Brain microvascular endothelial cell (primary cell): ENCODE measurements around the gene STAT3.

Source experiments
- DNase-seq: peaks from one replicate; pipeline ENCODE4 v3.0.0-alpha.2; 2020
- H3K27ac ChIP-seq: fragments of 250-450 bp; sonication (Bioruptor Pico); 2 replicates; pipeline ENCODE4 v1.5.1; 2020; ENCODE audit warnings: mild to moderate bottlenecking, moderate library complexity
- H3K27me3 ChIP-seq: fragments of 250-450 bp; sonication (Bioruptor Pico); replicated peaks from 2 replicates; pipeline ENCODE4 v1.5.1; 2020; ENCODE audit warnings: mild to moderate bottlenecking
- H3K36me3 ChIP-seq: fragments of 250-450 bp; sonication (Bioruptor Pico); replicated peaks from 2 replicates; pipeline ENCODE4 v1.5.1; 2020; ENCODE audit warnings: mild to moderate bottlenecking
- H3K4me3 ChIP-seq: 2 replicates; pipeline ENCODE4 v1.5.1; 2011; ENCODE audit warnings: low read depth, mild to moderate bottlenecking, control low read depth, low read length, moderate library complexity
- in situ Hi-C: cut with HindIII; loops from 2 replicates; pipeline ENCODE4 v1.10.0; 2017; ENCODE audit warnings: low sequenced_read_pairs, low pct_ligation_motif_present
- TF ChIP-seq, protein P1 (sequence below): IDR thresholded peaks from 2 replicates; pipeline ENCODE4 v1.5.1; 2011; ENCODE audit warnings: low read depth, mild to moderate bottlenecking, moderate library complexity, low read length, control low read depth, inconsistent platforms; ENCODE audit errors: missing control alignments

STAT3 gene

DNA sequence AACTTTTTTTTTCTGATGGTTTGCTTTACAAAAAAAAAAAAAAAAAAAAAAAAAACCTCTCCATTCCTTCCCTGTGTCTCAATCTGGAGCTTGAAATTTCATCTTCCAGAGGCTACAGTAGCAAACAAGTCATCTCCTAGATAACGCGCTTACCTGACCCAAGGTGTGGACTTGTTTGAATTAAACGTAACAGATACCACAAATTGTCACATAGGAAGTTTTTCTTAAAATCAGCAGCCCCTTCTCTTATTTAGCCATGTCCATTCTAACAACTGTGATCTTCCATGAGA lies 114.0 kb downstream of the STAT3 start:
- Histone ChIP-seq H3K27ac (no peak overlapping the region), H3K4me3 (no peak overlapping the region), H3K27me3 (no peaks in the 10 kb centered on the region), H3K36me3 (no peaks in the 10 kb centered on the region)
- TF ChIP-seq, protein P1, sequence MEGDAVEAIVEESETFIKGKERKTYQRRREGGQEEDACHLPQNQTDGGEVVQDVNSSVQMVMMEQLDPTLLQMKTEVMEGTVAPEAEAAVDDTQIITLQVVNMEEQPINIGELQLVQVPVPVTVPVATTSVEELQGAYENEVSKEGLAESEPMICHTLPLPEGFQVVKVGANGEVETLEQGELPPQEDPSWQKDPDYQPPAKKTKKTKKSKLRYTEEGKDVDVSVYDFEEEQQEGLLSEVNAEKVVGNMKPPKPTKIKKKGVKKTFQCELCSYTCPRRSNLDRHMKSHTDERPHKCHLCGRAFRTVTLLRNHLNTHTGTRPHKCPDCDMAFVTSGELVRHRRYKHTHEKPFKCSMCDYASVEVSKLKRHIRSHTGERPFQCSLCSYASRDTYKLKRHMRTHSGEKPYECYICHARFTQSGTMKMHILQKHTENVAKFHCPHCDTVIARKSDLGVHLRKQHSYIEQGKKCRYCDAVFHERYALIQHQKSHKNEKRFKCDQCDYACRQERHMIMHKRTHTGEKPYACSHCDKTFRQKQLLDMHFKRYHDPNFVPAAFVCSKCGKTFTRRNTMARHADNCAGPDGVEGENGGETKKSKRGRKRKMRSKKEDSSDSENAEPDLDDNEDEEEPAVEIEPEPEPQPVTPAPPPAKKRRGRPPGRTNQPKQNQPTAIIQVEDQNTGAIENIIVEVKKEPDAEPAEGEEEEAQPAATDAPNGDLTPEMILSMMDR: no peak
- no peak for DNase-seq
- in situ Hi-C loops: no loop called here

DNA sequence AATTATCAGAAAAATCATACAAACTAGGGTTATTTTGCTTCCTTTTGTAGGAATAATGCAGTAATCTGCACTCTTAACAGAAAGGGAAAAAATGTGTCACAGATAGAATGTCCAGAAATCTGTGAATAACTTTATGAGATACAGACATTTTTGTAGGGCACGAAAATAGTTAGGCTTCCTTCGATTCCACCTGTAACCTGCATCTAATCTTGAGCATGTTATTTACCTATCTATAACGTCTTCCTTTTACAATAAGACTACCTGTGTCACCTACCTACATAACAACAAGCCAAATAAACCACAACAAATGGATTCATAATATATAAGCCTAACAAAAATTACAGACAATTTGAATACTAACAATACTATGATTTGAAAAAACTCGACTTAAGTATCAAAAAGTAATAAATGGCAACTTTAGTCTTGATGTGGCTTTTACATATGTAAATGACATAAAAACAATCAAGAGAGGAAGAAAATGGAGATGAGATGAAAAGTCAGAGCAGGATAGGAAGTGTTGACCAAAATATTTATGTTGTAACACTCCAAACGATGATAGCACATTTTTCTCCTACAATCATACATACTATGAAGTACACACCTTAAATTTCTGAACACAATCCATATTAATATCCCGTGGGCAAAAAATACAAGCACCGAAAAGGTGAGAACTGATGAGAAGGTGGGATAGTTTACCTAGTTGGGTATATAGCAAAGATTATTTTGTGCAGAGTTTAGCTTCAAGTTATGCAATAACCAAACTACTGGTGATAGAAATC lies 114.6 kb downstream of the STAT3 start:
- Histone ChIP-seq H3K36me3 (no peaks in the 10 kb centered on the region), H3K27ac (no peak overlapping the region), H3K4me3 (no peak overlapping the region), H3K27me3 (no peaks in the 10 kb centered on the region)
- no peak for DNase-seq
- in situ Hi-C loops: no loop called here
- TF ChIP-seq, protein P1: no peak

DNA sequence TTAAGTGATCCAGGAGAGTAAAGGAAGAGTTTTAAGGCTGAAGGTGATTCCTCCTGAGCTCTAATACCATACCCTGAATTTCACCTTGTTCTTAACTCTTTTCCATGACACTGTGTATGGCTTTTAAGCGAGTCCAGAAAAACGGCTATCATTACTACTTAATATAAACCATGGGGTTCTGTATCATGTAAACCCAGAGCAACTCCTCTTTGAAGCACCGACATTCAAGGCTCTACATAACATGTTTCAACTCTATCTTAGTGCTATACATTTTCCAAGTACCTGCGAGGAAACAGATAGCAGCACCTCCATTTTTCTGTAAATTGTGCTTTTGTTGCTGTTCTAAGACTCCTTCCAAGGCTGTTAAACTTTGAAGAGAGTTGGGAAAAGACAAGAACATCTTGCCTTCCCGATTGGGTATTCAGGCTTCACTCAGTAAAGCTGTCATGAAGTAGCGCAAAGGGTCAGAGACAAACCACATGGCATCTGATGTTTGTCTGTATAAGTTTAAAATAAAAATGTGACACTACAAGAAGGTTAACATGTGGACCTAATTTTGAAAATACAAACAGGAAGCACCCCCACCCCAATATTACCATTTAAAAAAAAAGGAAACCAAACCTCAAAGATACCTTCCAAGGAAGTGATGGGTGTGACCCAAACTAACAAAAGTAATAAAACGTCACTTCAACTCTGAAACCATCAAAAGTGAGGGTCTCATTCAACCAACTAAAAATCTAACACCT lies 115.9 kb downstream of the STAT3 start:
- in situ Hi-C loops: no loop called here
- Histone ChIP-seq H3K36me3 (no peaks in the 10 kb centered on the region), H3K27ac (no peak overlapping the region)

DNA sequence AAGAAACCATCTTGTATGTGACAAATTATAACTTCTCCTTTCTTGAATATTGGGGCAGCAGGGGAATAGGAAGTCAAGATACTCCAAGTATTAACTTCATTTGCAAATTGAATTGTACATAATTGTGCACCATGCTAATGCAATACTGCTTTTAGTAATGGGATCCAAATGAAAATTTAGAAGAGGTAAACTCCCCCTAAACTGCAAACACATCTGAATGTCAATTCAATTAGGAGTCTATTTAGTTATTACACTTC lies 116.5 kb downstream of the STAT3 start:
- no peak overlapping the region for H3K27ac ChIP-seq
- H3K27me3 ChIP-seq: no peaks in the 10 kb centered on the region
- DNase-seq: no peak
- in situ Hi-C loops: no loop called here
- H3K36me3 ChIP-seq: no peaks in the 10 kb centered on the region
- TF ChIP-seq, protein P1: no peak
- no peak overlapping the region for H3K4me3 ChIP-seq

More for the DNA sequence above, 115.9 kb downstream of the STAT3 start:
- no peak overlapping the region for H3K4me3 ChIP-seq
- H3K27me3 ChIP-seq: no peaks in the 10 kb centered on the region
- DNase-seq: no peak
- TF ChIP-seq, protein P1: no peak

DNA sequence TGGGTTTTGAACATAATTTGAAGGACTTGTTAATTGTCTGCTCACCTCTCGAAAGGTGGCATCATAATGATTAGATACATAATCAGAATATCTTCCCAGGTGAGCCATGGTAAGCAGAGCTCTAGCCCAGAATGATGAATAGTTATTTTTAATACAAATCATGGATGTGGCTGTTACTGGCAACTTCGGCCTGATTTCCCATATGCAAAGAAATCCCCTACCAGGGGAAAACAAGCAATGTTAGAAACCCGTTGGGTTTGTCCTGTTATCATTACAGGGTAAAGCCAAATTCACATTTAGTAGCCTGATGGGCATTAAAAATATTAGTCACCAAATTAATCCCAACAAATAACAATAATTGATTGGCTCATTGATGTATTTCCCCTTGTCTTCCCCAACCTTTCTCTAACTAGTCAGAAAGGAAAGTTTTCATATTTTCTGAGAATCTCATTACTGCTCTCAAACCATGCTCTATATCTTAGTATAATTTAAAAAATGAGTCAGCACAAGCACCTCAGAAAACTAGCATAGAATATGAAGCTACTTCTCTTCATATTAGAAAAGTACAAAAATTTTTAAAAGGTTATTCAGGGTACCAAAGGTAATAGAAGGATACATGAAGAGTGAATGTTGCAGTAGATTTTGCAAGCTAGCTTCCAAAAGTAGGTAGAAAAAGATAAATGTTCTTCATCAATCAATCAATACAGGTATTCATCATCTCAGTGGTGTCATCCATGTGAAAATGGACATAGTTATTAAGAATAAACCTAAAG lies 117.0 kb downstream of the STAT3 start:
- TF ChIP-seq, protein P1: no peak
- Histone ChIP-seq H3K4me3 (no peak overlapping the region), H3K27ac (no peak overlapping the region), H3K36me3 (no peaks in the 10 kb centered on the region), H3K27me3 (no peaks in the 10 kb centered on the region)
- DNase-seq: no peak
- in situ Hi-C loops: no loop called here
